Activated CD4-positive, alpha-beta T cell treated with anti-CD3 and anti-CD28 coated beads, Interleukin-2, Interleukin-6, amounts not matched to agents 100 ng/mL and 50 ng/mL, durations not matched to agents 16 hours and 8 hours (primary cell): ENCODE measurements around the gene CGAS.
"Not testable (repeated sequence)": the region's sequence is repeated elsewhere in the genome, so short reads cannot be mapped to it uniquely, and the experiment has no call there.

Source experiments
- DNase-seq: peaks from one replicate; pipeline ENCODE4 v3.0.0-alpha.2; 2020

The CGAS gene

DNA sequence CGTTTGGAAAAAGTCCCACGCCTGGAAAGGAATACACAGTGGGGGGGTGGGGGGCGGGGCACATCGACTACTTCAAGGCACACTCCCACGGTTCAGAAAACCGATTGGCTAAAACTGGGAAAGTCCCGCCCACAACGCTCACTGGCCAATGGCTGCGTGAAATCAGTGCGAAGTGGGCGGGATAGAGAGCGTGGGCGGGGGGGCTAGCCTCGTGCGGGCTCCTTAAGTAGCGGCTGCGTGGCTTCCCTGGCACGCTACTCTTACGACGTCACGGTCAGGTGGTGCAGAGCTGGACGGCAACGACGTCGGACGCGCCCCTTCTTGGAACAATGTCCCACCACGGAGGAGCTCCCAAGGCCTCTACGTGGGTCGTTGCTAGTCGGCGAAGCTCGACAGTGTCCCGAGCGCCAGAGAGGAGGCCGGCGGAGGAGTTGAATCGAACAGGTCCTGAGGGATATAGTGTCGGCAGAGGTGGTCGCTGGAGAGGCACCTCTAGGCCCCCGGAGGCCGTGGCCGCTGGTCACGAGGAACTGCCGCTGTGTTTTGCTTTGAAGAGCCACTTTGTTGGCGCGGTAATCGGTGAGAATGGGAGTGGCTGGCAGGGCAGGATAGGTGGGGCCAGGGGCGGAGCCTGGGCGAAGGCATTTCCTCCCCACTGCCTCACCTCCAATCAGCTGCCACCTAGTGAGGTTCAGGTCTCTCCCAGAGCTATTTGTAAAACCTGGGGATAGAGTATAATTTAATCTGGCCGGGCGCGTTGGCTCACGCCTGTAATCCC is 57.3 kb downstream of the CGAS start, which contains the start of gene DDX43:
Gene DDX43, plus strand, starts transcription at position 252 of the 778 bp plus-strand sequence. Its CDS starts 78 bp downstream, at position 330.
- peak; percentile 39 for DNase-seq

GRCh38 chr6:73393278-73393677 is 58.8 kb downstream of the CGAS start:
- DNase-seq = no peak

- DNase-seq = not testable (repeated sequence)
These were observed 59.9 kb downstream of the CGAS start for GRCh38 chr6:73392188-73392587.

- no peak for DNase-seq
These were observed 60.4 kb downstream of the CGAS start for GRCh38 chr6:73391675-73392074.

DNA sequence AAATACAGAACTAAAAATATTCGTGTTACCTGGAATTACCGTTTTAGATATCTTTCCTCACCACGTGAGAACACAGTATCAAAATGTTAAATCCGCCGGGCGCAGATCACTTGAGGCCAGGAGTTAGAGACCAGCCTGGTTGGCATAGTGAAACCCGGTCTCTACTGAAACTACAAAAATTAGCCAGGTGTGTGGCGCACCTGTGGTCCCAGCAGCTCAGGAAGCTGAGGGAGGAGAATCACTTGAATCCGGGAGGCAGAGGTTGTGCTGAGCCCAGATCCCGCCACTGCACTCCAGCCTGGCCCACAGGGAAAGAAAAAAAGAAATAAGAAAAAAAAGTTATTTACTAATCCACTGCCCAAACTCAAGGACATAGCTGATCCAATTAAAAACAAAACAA is 62.2 kb downstream of the CGAS start:
- no peak for DNase-seq

GRCh38 chr6:73388800-73389512 is 63.1 kb downstream of the CGAS start:
- DNase-seq = peak; percentile 78

DNA sequence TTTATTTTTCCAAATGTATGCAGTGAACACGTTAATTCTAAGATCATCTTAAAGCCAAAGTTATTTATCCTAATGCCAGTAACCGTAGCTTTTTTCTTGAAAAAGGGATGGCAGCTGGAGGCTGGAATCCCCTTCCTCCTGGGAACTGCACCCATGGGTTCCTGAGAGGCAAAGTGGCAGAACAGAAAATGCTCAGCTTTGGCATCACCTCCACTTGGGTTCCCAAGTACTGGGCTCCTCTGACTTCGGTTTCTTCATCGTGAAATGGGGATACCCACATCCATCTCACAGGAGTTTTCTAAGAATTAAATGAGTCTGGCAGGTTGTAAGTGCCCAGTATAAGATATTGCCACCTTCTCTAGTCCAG is 63.7 kb downstream of the CGAS start:
- DNase-seq = no peak

DNA sequence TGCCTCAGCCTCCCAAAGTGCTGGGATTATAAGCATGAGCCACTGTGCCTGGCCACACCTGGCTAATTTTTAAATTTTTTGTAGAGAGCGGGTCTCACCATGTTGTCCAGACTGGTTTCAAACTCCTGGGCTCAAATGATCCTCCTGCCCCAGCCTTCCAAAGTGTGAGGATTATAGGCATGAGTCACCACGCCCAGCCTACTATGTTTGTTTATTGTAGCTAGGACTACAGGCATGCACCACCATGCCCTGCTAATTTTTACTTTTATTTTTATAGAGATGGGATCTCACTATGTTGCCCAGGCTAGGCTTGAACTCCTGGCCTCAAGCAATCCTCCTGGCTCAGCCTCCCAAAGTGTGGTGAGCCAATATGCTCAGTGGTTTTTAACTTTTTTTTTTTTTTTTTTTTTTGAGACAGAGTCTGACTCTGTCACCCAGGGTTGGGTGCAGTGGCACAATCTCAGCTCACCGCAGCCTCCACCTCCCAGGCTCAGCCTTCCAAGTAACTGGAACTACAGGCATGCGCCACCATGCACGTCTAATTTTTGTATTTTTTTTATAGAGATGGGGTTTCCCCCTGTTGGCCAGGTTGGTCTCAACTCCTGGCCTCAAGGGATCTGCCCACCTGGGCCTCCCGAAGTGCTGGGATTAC is 69.5 kb downstream of the CGAS start:
- no peak for DNase-seq

DNA sequence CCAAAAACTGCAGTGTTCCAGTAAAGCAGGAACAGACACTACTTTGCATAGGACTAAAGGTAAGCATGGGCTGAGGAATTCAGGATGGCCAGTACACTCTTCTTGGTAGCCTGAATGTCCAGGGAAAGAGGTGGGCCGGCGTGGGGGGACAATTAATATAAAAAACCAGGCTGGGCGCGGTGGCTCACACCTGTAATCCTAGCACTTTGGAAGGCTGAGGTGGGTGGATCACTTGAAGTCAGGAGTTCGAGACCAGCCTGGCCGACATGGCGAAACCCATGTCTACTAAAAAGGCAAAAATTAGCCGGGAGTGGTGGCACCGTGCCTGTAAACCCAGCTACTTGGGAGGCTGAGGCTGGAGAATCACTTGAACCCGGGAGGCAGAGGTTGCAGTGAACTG is 70.6 kb downstream of the CGAS start:
- DNase-seq = not testable (repeated sequence)

DNA sequence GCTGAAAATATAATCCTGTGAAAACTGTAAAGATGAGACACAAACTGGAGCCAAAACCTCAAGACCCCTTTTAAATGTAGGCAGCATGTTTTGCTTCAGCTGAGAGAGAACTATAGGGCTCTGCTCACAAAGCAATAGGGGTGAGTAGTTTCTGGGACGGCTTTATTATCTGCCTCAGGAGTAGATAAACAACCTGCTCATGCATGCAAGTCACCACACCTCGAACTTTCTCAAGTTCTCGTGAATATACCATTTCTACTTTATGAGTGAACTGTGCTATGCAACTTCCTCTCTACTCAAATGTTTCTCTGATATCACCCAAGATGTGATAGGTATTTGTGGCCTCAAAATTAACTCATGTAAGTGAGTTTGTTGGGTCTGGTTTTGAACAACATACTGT is 74.9 kb downstream of the CGAS start:
- DNase-seq = no peak

- no peak for DNase-seq
These were observed 76.9 kb downstream of the CGAS start for GRCh38 chr6:73375216-73375615.
